HepG2 (cell line): ENCODE results near the gene SZRD1. TPM values are rescaled to one million over a fixed set of nuclear protein-coding genes. Genes with fewer than 3 reads are reported as not detected.

Source experiments
- FOXK1 ChIP-seq: sonication (generic); formaldehyde crosslinking; IDR thresholded peaks from 2 replicates; pipeline ENCODE4 v1.4.0; 2020; ENCODE audit warnings: low read depth, missing genetic modification reagents, borderline replicate concordance
- KAT7 ChIP-seq: IDR thresholded peaks from 2 replicates; pipeline ENCODE4 v1.6.1; 2018; ENCODE audit warnings: borderline replicate concordance, missing compliant biosample characterization
- MNT ChIP-seq: fragments of 450-650 bp; IDR thresholded peaks from 2 replicates; pipeline ENCODE4 v1.6.1; 2016
- NONO ChIP-seq, 2 experiments: fragments of 450-650 bp in 1 of 2; sonication (generic) in 1 of 2; formaldehyde crosslinking in 1 of 2; IDR thresholded peaks in 1 of 2; conservative IDR thresholded peaks in 1 of 2; 2 replicates each; pipeline versions ENCODE4 v1.6.1 to v1.8.0; 2017 to 2022; ENCODE audit warnings: mild to moderate bottlenecking in 1 of 2, missing genetic modification reagents in 1 of 2, moderate library complexity in 1 of 2
- SALL2 ChIP-seq: sonication (generic); formaldehyde crosslinking; IDR thresholded peaks from 2 replicates; pipeline ENCODE4 v1.8.1; 2023; ENCODE audit warnings: mild to moderate bottlenecking, missing genetic modification reagents, inconsistent platforms
- SOX5 ChIP-seq: IDR thresholded peaks from 2 replicates; pipeline ENCODE4 v1.6.1; 2016; ENCODE audit warnings: borderline replicate concordance
- SRY ChIP-seq: sonication (generic); formaldehyde crosslinking; IDR thresholded peaks from 2 replicates; pipeline ENCODE4 v1.8.0; 2022; ENCODE audit warnings: mild to moderate bottlenecking, missing genetic modification reagents
- XRCC5 ChIP-seq: fragments of 200-400 bp; formaldehyde crosslinking; optimal IDR thresholded peaks from 2 replicates; pipeline ENCODE3; 2017; ENCODE audit warnings: mild to moderate bottlenecking, low read length
- ZBTB42 ChIP-seq: sonication (generic); formaldehyde crosslinking; IDR thresholded peaks from 2 replicates; pipeline ENCODE4 v1.5.0; 2020; ENCODE audit warnings: mild to moderate bottlenecking, missing genetic modification reagents
- ZC3H13 ChIP-seq: sonication (generic); formaldehyde crosslinking; IDR thresholded peaks from 2 replicates; pipeline ENCODE4 v1.8.1; 2023; ENCODE audit warnings: mild to moderate bottlenecking, missing genetic modification reagents, moderate library complexity
- ZFP36L1 ChIP-seq: sonication (generic); formaldehyde crosslinking; IDR thresholded peaks from 2 replicates; pipeline ENCODE4 v1.8.0; 2022; ENCODE audit warnings: mild to moderate bottlenecking, missing genetic modification reagents, moderate library complexity
- ZFY ChIP-seq: sonication (generic); formaldehyde crosslinking; IDR thresholded peaks from 2 replicates; pipeline ENCODE4 v1.4.0; 2020; ENCODE audit warnings: missing genetic modification reagents
- ZNF326 ChIP-seq: sonication (generic); formaldehyde crosslinking; IDR thresholded peaks from 2 replicates; pipeline ENCODE4 v1.4.0; 2020; ENCODE audit warnings: missing genetic modification reagents, borderline replicate concordance
- ZNF333 ChIP-seq: sonication (generic); formaldehyde crosslinking; IDR thresholded peaks from 2 replicates; pipeline ENCODE4 v1.4.0; 2020; ENCODE audit warnings: mild to moderate bottlenecking, missing genetic modification reagents, borderline replicate concordance
- ZNF484 ChIP-seq: sonication (generic); formaldehyde crosslinking; IDR thresholded peaks from 2 replicates; pipeline ENCODE4 v1.5.1; 2020; ENCODE audit warnings: mild to moderate bottlenecking, low read depth, missing genetic modification reagents, borderline replicate concordance
- ZNF777 ChIP-seq: sonication (generic); formaldehyde crosslinking; IDR thresholded peaks from 2 replicates; pipeline ENCODE4 v1.4.0; 2020; ENCODE audit warnings: missing genetic modification reagents
- ZSCAN21 ChIP-seq: sonication (generic); formaldehyde crosslinking; IDR thresholded peaks from 2 replicates; pipeline ENCODE4 v1.8.0; 2022; ENCODE audit warnings: mild to moderate bottlenecking, missing genetic modification reagents, moderate library complexity, borderline replicate concordance
- ZSCAN29 ChIP-seq: sonication (generic); formaldehyde crosslinking; conservative IDR thresholded peaks from 2 replicates; pipeline ENCODE4 v1.4.0; 2020; ENCODE audit warnings: mild to moderate bottlenecking, missing genetic modification reagents
- polyA plus RNA-seq, 8 experiments: library from polyadenylated mRNA; depleted of rRNA in 3 of 8; stranded (reverse) in 7 of 8; unstranded in 1 of 8; fragments of >200 nt; fragmentation: Illumina TruSeq in 4 of 8; extraction: Trizol in 4 of 8; gene quantifications; 2 replicates each; pipeline versions ENCODE4 v1.2.1 to v1.2.3, GENCODE V29; 2011 to 2016; ENCODE audit warnings: low read depth in 4 of 8, missing spikeins in 1 of 8, mixed read lengths in 1 of 8; ENCODE audit not compliant: insufficient read depth in 1 of 8
- total RNA-seq, 5 experiments: library from RNA; depleted of rRNA; stranded (reverse); fragments of >200 nt; fragmentation: Illumina TruSeq; extraction: Trizol; gene quantifications; 2 replicates each; pipeline ENCODE4 v1.2.3, GENCODE V29; 2016; ENCODE audit warnings: low read depth in 1 of 5
- TF ChIP-seq, protein P1 (sequence below): sonication (generic); formaldehyde crosslinking; IDR thresholded peaks from 2 replicates; pipeline ENCODE4 v1.8.0; 2022; ENCODE audit warnings: missing genetic modification reagents, mild to moderate bottlenecking, borderline replicate concordance
- TF ChIP-seq, protein P2 (sequence below): sonication (generic); formaldehyde crosslinking; IDR thresholded peaks from 2 replicates; pipeline ENCODE4 v1.4.0; 2020; ENCODE audit warnings: missing genetic modification reagents
- TF ChIP-seq, protein P3 (sequence below): sonication (generic); formaldehyde crosslinking; IDR thresholded peaks from 2 replicates; pipeline ENCODE4 v1.4.0; 2020; ENCODE audit warnings: missing genetic modification reagents

The SZRD1 gene
- total and polyA plus RNA-seq, 2 of the 13 experiments (the other 11 are each of a cell fraction or from before 2014, with no cell fraction given), result 28.5 to 41.4 TPM

- TF ChIP-seq SRY (0 out of 2 replicates have a peak, but pooled peaks have one; percentile 21), ZNF777 (peak; percentile 98), ZNF484 (CRISPR knock-in tag) (0 out of 2 replicates have a peak, but pooled peaks have one; percentile 73), ZSCAN29 (0 out of 2 replicates have a peak, but pooled peaks have one; percentile 55), ZSCAN21 (peak; percentile 93; the same call in 1 of the 2 replicates), NONO (IDR thresholded peaks at IDR 0.05) (no peak), NONO (CRISPR knock-in tag; conservative IDR thresholded peaks at IDR 0.05) (peak; percentile 93), XRCC5 (peak; percentile 98), KAT7 (CRISPR knock-in tag) (peak; percentile 97), SOX5 (CRISPR knock-in tag) (peak; percentile 66; the same call in 1 of the 2 replicates), ZFP36L1 (CRISPR knock-in tag) (peak; percentile 93), ZBTB42 (CRISPR knock-in tag) (peak; percentile 77; the same call in 1 of the 2 replicates), MNT (peak; percentile 78), ZNF333 (CRISPR knock-in tag) (no peak), ZFY (CRISPR knock-in tag) (peak; percentile 69), SALL2 (CRISPR knock-in tag) (peak; percentile 94), FOXK1 (CRISPR knock-in tag) (peak; percentile 89; the same call in 1 of the 2 replicates), ZC3H13 (0 out of 2 replicates have a peak, but pooled peaks have one; percentile 52), ZNF326 (CRISPR knock-in tag) (no peak)
- TF ChIP-seq, protein P1, sequence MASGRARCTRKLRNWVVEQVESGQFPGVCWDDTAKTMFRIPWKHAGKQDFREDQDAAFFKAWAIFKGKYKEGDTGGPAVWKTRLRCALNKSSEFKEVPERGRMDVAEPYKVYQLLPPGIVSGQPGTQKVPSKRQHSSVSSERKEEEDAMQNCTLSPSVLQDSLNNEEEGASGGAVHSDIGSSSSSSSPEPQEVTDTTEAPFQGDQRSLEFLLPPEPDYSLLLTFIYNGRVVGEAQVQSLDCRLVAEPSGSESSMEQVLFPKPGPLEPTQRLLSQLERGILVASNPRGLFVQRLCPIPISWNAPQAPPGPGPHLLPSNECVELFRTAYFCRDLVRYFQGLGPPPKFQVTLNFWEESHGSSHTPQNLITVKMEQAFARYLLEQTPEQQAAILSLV (CRISPR knock-in tag), result peak; percentile 89
- TF ChIP-seq, protein P2, sequence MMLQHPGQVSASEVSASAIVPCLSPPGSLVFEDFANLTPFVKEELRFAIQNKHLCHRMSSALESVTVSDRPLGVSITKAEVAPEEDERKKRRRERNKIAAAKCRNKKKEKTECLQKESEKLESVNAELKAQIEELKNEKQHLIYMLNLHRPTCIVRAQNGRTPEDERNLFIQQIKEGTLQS (CRISPR knock-in tag), result 0 out of 2 replicates have a peak, but pooled peaks have one; percentile 16
- TF ChIP-seq, protein P3, sequence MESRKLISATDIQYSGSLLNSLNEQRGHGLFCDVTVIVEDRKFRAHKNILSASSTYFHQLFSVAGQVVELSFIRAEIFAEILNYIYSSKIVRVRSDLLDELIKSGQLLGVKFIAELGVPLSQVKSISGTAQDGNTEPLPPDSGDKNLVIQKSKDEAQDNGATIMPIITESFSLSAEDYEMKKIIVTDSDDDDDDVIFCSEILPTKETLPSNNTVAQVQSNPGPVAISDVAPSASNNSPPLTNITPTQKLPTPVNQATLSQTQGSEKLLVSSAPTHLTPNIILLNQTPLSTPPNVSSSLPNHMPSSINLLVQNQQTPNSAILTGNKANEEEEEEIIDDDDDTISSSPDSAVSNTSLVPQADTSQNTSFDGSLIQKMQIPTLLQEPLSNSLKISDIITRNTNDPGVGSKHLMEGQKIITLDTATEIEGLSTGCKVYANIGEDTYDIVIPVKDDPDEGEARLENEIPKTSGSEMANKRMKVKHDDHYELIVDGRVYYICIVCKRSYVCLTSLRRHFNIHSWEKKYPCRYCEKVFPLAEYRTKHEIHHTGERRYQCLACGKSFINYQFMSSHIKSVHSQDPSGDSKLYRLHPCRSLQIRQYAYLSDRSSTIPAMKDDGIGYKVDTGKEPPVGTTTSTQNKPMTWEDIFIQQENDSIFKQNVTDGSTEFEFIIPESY (CRISPR knock-in tag), result peak; percentile 79
Measured at GRCh38 chr1:16440470-16441281, 73.6 kb downstream of the SZRD1 start, which contains the start of gene NECAP2 (continued).
